ENCODE measurements around the gene NNT.

GRCh38 chr5:43676083-43676840, 73.3 kb downstream of the NNT start:
- no peak for TF ChIP-seq POLR2A (IDR thresholded peaks at IDR 0.05; ENCODE audit: extremely low read depth, insufficient read length)
- no peak for TF ChIP-seq CTCF (IDR thresholded peaks at IDR 0.05; ENCODE audit: low read depth, low read length)
- no peak for TF ChIP-seq MYC (IDR thresholded peaks at IDR 0.05; ENCODE audit: low read depth, low read length)

All from NB4 (cell line).